ENCODE results near the gene ZRANB1.

Gene ZRANB1

DNA sequence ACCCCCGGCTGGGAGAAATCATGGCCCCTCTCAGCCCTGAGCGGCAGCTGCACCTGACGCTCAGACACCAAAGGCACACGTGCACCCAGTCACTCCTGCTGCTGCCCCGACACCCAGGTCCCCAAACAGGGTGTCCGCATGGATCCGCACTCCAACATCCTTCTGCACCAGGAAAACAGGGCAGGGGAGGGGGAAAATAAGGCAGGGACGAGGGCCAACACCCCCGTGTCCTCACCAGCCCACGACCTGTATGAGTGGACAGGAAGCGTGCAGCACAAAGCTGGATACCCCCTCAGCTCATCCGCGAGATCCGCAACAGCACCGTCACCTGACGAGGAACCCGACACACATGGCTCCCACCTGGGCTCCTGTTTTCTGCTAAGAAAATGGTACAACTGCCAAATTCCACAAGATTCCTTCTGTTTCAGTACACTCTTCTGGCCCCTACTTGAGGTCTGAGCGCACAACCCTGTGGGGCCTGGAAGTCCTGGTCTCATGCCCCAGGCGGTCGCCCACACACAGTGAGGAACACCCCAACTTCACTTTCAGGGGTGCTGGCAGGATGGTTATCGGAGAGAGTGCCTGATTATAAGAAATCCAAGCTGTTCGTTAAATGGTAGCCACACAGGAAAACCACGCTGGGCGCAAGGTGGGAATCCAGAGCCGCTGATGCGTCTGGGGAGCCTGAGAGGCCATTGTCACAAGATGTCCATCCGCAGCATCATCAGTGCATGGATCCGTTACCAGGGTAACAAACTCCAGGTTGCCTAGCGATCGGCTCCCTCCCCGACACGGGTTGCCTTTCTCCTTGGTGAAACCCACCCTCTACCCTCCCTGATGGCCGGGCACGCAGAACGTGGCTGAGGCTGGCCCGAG is 63.6 kb downstream of the ZRANB1 start:
- ATAC-seq (ENCODE audit: low read depth) (no peak), DNase-seq (ENCODE audit: low spot score in 2 of 2) (no peak)
- Mint-ChIP-seq H3K27me3 (peaks cover 3% of the 10 kb centered on the region), H3K27ac (no peak overlapping the region), H3K36me3 (no peaks in the 10 kb centered on the region), H3K4me1 (no peaks in the 10 kb centered on the region), H3K4me3 (no peak overlapping the region), H3K9me3 (no peaks in the 10 kb centered on the region)

DNA sequence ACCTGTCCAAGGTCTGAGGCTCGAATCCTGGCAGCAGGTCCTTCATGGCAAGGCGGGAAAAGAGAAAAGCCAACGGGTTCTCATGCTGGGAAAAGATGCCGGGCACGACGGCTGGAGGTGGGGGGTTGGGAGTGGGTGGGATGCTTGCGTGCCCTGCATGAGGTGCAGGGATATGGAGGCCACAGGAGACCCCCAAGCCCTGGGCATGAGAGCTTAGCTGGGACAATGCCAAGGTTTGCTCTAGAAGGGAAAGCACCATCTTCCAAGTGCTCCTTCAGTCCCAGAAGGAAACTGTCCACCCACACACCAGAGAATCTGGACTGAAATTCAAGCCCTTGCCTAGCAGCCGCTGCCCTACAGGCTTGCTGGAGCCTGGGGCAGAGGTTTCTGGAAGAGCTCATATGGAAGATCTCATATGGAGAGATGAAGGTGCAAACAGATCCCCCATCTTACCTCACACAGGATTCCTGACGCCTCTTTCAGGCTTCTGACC is 64.3 kb downstream of the ZRANB1 start:
- DNase-seq (ENCODE audit: low spot score in 2 of 2) = no peak
- Mint-ChIP-seq H3K36me3 (no peaks in the 10 kb centered on the region), H3K27ac (no peak overlapping the region), H3K4me1 (no peaks in the 10 kb centered on the region), H3K27me3 (peaks cover 3% of the 10 kb centered on the region), H3K4me3 (no peak overlapping the region), H3K9me3 (no peaks in the 10 kb centered on the region)
- ATAC-seq (ENCODE audit: low read depth) = no peak

DNA sequence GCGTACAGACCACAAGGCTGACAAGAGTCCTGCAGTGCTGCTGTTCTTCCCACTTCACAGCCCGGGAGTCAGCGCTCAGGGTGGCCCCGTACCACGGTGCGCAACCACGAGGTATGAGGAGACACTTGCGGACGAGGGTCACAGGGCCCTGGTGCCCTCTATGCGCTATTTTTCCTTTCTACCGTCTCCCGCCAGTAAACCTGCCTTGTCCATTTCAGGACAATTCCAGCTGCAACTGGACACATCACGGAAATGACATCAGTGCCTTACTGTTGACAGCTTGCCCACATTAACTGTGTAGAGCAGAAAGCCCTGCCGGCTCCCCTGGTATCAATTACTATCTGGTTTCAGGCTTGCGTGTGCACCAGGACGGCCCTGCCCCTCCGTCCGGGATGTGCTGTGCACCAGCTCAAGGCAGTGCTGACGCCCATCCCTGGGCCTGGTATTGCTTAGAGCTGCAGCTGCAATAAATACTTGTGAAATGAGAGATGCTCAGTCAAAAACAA is 65.1 kb downstream of the ZRANB1 start:
- no peaks in the 10 kb centered on the region for H3K36me3 Mint-ChIP-seq
- no peaks in the 10 kb centered on the region for H3K9me3 Mint-ChIP-seq
- no peak for DNase-seq (ENCODE audit: low spot score in 2 of 2)
- H3K27ac Mint-ChIP-seq = no peak overlapping the region
- peaks cover 3% of the 10 kb centered on the region for H3K27me3 Mint-ChIP-seq
- no peak overlapping the region for H3K4me3 Mint-ChIP-seq
- no peaks in the 10 kb centered on the region for H3K4me1 Mint-ChIP-seq
- ATAC-seq (ENCODE audit: low read depth) = no peak

DNA sequence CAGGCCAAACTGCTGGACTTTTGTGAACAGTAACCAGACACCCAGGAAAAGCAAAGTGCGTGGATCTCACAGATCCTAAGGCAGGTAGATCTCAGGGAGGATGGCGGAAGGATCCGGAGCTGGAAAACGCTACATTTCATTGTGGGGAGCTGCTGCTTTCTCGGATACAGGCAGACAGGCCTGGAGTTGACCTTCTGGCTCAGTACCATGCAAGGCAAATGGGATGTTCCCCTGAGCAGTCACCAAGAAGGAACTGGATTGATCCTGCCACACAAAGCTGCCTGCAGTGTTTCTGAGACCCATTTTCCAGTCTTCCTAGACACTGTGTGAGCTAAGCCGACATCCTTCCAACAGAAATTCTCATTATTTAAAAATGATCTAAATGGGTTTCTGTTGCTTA is 65.5 kb downstream of the ZRANB1 start:
- ATAC-seq (ENCODE audit: low read depth) = no peak
- peaks cover 3% of the 10 kb centered on the region for H3K27me3 Mint-ChIP-seq
- no peak overlapping the region for H3K4me3 Mint-ChIP-seq
- no peak for DNase-seq (ENCODE audit: low spot score in 2 of 2)
- no peaks in the 10 kb centered on the region for H3K36me3 Mint-ChIP-seq
- no peak overlapping the region for H3K27ac Mint-ChIP-seq
- H3K4me1 Mint-ChIP-seq = no peaks in the 10 kb centered on the region
- no peaks in the 10 kb centered on the region for H3K9me3 Mint-ChIP-seq

DNA sequence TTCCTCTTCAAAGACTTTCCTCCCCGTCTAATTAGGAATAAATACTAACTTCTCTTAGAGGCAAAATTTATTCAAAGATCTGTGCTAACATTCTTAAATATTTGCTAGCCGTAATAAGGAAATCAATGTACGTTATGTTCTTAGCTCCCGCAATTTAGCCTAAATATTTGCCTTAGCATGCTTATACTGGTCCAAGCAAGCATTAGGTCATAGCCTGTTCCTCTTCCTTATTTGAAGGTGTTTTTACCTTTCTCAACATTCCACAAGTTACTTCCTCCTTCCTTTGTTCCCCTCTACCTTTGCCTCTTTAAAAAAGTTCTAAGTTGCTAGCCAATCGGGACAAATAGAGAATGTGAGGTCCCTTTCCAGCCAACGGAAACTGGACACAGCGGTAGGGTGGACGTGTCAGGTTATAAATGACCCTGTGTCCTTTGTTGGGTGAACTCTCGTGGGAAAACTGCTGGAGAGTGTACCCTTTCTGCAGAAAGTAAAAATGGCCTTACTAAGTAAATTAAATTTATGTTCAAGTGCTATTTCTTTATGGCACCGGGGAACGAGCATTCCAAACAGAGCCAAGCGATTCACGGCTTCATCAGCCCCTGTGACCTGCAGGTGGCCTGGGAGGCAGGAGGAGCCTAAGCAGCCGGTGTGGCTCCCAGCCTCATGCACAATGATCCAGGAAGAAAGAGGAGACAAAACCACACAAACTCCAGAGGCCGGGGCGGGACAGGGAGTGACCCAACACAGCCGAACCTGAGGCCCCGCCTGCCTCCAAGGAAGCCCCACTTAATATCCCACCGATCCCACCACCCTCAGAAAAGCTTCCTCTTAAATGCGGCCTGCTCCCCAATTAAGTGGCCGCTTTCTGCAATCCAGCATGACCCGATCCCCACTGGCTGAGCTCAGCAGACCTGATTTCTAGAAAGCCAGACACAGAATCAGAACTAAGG is 67.0 kb downstream of the ZRANB1 start:
- no peaks in the 10 kb centered on the region for H3K9me3 Mint-ChIP-seq

DNA sequence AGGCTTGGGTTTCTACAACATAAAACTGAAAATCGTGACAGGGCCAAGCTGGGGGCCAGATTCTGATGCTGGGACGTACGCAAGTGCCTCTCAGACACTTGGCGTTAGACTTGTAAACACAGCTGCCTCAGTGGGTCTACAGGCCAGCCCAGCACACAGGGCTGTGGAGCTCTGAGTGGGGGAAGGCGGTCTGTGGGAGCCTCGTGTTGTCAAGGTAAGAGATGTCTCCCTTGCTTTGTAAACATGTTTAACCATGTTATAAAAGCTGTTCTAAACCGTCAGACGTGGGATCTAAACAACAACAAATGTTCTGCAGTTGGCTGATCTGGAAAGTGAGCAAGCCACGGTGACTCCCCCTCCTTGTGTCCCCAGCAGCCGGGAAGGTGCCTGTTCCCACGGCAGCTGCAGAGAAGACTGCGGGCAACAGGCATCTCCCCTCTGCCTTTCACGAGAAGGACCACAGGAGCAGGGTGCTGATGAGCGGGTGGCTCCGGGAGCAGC is 67.8 kb downstream of the ZRANB1 start:
- Mint-ChIP-seq H3K4me1 (no peaks in the 10 kb centered on the region), H3K27me3 (no peaks in the 10 kb centered on the region), H3K36me3 (no peaks in the 10 kb centered on the region)

More for the DNA sequence above, 67.0 kb downstream of the ZRANB1 start:
- no peaks in the 10 kb centered on the region for H3K36me3 Mint-ChIP-seq
- ATAC-seq (ENCODE audit: low read depth) = no peak
- no peak for DNase-seq (ENCODE audit: low spot score in 2 of 2)
- H3K27ac Mint-ChIP-seq = no peak overlapping the region
- H3K4me3 Mint-ChIP-seq = no peak overlapping the region
- H3K4me1 Mint-ChIP-seq = no peaks in the 10 kb centered on the region
- H3K27me3 Mint-ChIP-seq = no peaks in the 10 kb centered on the region

DNA sequence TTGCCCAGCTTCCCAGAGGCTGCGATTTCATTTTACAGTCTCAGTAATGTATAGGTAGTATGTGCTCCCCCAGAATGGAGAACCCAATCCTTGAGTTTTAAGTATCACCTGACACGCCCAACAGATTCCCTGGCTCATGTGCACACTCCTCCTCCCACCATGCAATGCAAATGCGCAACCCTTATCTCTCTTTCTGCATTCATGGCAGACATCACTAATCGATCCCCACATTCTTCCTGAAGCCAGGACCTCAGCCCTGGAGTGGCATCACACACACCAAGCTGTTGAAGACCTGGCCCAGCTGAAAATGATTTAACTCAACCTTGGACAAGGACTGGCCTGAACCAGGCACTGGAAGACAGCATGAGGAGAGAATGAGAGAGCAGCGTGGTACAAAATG is 68.4 kb downstream of the ZRANB1 start:
- no peaks in the 10 kb centered on the region for H3K9me3 Mint-ChIP-seq
- H3K27me3 Mint-ChIP-seq = peaks cover under 1% of the 10 kb centered on the region
- H3K4me1 Mint-ChIP-seq = no peaks in the 10 kb centered on the region
- DNase-seq (ENCODE audit: low spot score in 2 of 2) (no peak), ATAC-seq (ENCODE audit: low read depth) (no peak)
- no peak overlapping the region for H3K27ac Mint-ChIP-seq
- H3K36me3 Mint-ChIP-seq = no peaks in the 10 kb centered on the region
- H3K4me3 Mint-ChIP-seq = no peak overlapping the region

More for the DNA sequence above, 67.8 kb downstream of the ZRANB1 start:
- Mint-ChIP-seq H3K4me3 (no peak overlapping the region), H3K9me3 (no peaks in the 10 kb centered on the region), H3K27ac (no peak overlapping the region)
- ATAC-seq (ENCODE audit: low read depth) (no peak), DNase-seq (ENCODE audit: low spot score in 2 of 2) (no peak)

DNA sequence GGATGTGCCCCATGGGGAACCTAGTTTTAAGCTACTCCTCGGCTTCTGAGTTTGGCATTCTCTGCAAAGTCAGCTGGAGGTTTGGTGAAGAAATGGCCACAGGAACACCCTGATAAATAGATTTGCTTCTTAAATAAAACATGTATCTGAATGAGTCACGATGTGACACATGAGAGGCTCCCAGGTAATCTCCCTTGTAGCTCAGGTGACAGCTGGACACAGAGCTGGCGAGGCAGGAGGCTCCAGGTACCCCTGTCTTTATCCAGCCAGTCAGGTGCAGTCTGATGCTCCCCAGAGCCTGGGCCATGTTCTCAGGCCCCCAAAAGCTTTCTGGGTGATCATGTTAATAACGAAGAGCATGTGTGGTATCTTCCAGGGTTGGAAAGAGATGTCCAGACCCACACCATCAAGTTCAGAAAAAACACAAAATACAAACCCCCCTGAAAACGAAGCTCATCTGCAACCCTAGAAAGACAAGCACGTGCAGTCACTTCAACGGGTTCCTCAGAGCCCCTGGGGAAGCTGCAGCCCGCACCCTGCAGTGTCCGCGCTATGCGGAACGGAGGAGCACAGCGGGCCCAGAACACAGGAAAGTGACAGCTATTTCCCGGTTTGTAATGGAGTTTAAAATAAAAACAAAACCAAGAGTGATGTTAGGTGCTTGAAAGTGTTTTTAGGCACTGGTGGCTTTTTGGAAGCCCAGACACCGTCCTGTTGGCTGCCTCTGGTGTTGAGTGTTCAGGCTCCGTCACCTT is 69.4 kb downstream of the ZRANB1 start:
- Mint-ChIP-seq H3K4me1 (no peaks in the 10 kb centered on the region), H3K9me3 (no peaks in the 10 kb centered on the region), H3K27ac (no peak overlapping the region), H3K4me3 (no peak overlapping the region), H3K27me3 (peaks cover 2% of the 10 kb centered on the region), H3K36me3 (no peaks in the 10 kb centered on the region)
- no peak for ATAC-seq (ENCODE audit: low read depth)
- DNase-seq (ENCODE audit: low spot score in 2 of 2) = no peak

DNA sequence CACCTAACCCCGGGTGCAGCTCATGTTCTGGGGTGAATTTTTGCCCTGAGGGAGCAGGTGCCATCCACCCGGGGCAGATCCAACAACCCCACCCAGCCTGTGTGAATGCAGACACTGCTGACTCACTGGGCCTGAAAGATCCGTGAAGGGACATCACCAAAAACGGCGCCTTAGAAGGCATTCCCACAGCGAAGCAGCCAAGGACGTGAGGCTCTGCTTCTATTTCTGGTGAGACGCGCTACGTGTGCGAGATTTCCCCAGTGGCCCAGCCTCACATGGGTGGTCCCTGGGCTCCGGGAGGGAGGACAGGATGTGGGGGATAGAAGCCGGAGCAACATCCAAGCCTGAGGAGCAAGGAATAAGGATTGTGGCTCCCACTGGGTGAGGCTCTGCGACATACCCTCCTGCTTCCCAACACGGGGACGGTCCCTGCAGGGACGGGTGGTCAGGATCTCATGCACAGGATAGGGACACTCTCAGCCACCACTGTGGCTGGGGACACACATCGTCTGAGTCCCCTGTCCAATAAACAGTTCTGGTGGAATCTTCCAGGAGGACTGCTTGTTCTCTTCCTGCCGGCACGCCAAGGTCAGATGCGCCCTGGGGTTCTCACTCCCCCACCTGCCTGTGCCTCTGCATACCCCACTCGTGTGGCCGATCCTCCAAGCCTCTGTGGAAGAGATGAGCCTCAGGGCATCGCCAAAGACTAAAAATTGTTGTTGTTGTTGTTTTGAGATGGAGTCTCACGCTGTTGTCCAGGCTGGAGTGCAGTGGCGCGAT is 70.2 kb downstream of the ZRANB1 start:
- H3K9me3 Mint-ChIP-seq = no peaks in the 10 kb centered on the region
- H3K36me3 Mint-ChIP-seq = no peaks in the 10 kb centered on the region
- H3K27me3 Mint-ChIP-seq = peaks cover 7% of the 10 kb centered on the region
- DNase-seq (ENCODE audit: low spot score in 2 of 2) (no peak), ATAC-seq (ENCODE audit: low read depth) (no peak)
- no peaks in the 10 kb centered on the region for H3K4me1 Mint-ChIP-seq
- H3K4me3 Mint-ChIP-seq = no peak overlapping the region
- no peak overlapping the region for H3K27ac Mint-ChIP-seq

DNA sequence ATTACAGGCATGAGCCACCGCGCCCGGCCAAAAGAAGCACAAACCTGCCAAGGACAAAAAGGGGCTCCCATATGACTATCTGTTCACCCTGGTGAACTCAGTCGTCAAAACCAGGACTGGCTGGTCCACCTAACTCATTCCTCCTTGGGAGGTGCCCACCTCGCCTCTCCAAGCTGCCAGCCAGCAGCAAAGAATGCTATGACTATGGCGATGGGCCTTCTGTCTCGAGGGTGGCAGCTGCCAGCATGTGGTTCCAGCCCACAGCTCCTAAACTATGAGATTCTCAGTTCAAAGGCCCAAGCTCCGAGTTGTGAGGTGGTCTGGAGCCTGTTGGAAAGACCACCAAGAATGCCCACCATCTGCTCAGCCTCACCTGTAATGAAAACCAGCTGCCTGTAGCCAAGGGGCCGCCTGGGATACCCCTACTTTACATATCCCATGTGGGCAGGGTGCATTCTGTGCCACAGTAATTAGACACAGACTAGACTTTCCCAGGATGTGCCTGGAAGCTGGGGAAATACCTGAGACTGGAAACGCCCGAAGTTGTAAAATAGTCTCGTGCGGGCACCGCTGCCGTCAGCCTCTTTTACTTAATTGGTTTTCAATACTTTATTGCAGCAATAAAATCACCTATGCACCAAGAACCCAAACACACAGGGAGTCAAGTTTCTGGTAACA is 71.1 kb downstream of the ZRANB1 start:
- no peaks in the 10 kb centered on the region for H3K36me3 Mint-ChIP-seq
- H3K9me3 Mint-ChIP-seq = no peaks in the 10 kb centered on the region

DNA sequence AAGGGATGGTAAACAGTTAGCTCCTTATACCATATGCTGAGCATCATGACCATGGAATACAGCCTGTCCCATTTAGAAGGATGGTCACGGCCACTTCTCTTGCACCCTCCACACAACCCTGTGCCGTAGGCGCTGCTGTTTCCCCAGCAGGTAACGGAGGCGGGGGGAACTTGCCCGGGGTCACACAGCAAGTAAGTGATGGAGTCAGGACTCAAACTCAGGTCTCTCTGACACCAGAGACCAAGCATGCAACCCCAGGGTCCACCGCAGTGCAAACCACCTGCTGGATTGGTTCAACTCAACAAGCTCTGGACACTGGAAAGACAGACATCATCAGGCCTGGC is 71.6 kb downstream of the ZRANB1 start:
- ATAC-seq (ENCODE audit: low read depth) = no peak
- no peaks in the 10 kb centered on the region for H3K36me3 Mint-ChIP-seq
- no peaks in the 10 kb centered on the region for H3K9me3 Mint-ChIP-seq
- H3K27me3 Mint-ChIP-seq = peaks cover 11% of the 10 kb centered on the region
- H3K4me1 Mint-ChIP-seq = no peaks in the 10 kb centered on the region
- H3K27ac Mint-ChIP-seq = no peak overlapping the region
- no peak for DNase-seq (ENCODE audit: low spot score in 2 of 2)
- no peak overlapping the region for H3K4me3 Mint-ChIP-seq

More for the DNA sequence above, 71.1 kb downstream of the ZRANB1 start:
- peaks cover 8% of the 10 kb centered on the region for H3K27me3 Mint-ChIP-seq
- no peak overlapping the region for H3K4me3 Mint-ChIP-seq
- no peak for DNase-seq (ENCODE audit: low spot score in 2 of 2)
- H3K4me1 Mint-ChIP-seq = no peaks in the 10 kb centered on the region
- no peak overlapping the region for H3K27ac Mint-ChIP-seq
- no peak for ATAC-seq (ENCODE audit: low read depth)

DNA sequence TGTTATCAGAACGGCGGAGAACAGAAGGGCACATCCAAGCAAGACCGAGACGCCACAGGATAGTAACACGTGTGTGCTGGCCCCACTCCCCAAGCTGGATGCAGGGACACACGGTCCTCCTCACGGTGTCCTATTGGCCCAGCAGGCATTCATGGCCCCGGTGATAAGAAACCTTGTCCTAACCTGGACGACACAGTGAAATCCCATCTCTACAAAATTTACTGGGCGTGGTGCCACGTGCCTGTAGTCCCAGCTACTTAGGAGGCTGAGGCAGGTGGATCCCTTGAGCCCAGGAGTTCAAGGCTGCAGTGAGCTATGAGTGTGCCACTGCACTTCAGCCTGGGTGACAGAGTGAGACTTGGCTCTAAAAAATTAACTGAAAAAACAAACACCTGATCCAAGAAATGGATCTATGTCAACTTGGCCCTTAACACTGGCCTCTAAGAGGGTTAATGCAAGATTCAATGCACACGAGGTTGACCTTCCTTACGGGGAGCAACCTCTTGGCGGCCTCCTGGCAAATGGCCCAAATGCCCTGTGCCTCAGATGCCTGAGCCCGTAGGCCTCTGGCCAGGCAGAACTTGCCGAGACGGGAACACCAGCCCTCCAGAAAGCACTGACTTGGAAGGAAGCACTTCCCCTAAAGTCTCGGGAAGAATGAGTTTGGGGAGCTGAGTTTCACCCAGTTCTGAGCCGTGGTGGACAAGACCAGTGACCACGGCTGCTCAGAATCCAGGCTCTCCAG is 72.3 kb downstream of the ZRANB1 start:
- no peaks in the 10 kb centered on the region for H3K4me1 Mint-ChIP-seq
- peaks cover 11% of the 10 kb centered on the region for H3K27me3 Mint-ChIP-seq
- no peak overlapping the region for H3K4me3 Mint-ChIP-seq

More for the DNA sequence above, 72.3 kb downstream of the ZRANB1 start:
- Mint-ChIP-seq H3K27ac (no peak overlapping the region), H3K9me3 (peaks cover under 1% of the 10 kb centered on the region), H3K36me3 (no peaks in the 10 kb centered on the region)
- no peak for DNase-seq (ENCODE audit: low spot score in 2 of 2)
- ATAC-seq (ENCODE audit: low read depth) = no peak
